Rectal smooth muscle tissue (tissue), 1 donor: ENCODE data around the gene VARS1.
"Not testable (repeated sequence)": the region's sequence is repeated elsewhere in the genome, so short reads cannot be mapped to it uniquely, and the experiment has no call there.

Source experiments
- H3K27ac ChIP-seq: one replicate; pipeline ENCODE4 v1.7.0; 2013; ENCODE audit warnings: low read depth, low read length, inconsistent platforms
- H3K27me3 ChIP-seq: one replicate; pipeline ENCODE4 v1.7.0; 2013; ENCODE audit warnings: low read length; ENCODE audit not compliant: control insufficient read depth, insufficient read depth
- H3K36me3 ChIP-seq: one replicate; pipeline ENCODE4 v1.7.0; 2013; ENCODE audit warnings: low read length; ENCODE audit not compliant: control insufficient read depth, insufficient read depth
- H3K4me1 ChIP-seq: one replicate; pipeline ENCODE4 v1.7.0; 2013; ENCODE audit warnings: low read length; ENCODE audit not compliant: control insufficient read depth, insufficient read depth
- H3K4me3 ChIP-seq: one replicate; pipeline ENCODE4 v1.7.0; 2013; ENCODE audit warnings: low read length
- H3K9ac ChIP-seq: one replicate; pipeline ENCODE4 v1.7.0; 2013; ENCODE audit warnings: low read length

VARS1 gene

GRCh38 chr6:31796993-31797385, 1.4 kb upstream of the VARS1 start:
- Histone ChIP-seq H3K27me3 (no peaks in the 10 kb centered on the region), H3K27ac (no peak overlapping the region), H3K36me3 (no peaks in the 10 kb centered on the region), H3K4me1 (peaks cover 8% of the 10 kb centered on the region), H3K4me3 (no peak overlapping the region), H3K9ac (no peak overlapping the region)

GRCh38 chr6:31794866-31795615, 511 bp downstream of the VARS1 start:
- Histone ChIP-seq H3K9ac (peak overlapping the region; percentile 87), H3K4me1 (peaks cover 8% of the 10 kb centered on the region), H3K4me3 (peak overlapping the region; percentile 99), H3K36me3 (peaks cover 3% of the 10 kb centered on the region), H3K27ac (peak overlapping the region; percentile 91), H3K27me3 (no peaks in the 10 kb centered on the region)

- peaks cover 8% of the 10 kb centered on the region for H3K4me1 ChIP-seq
Observed at GRCh38 chr6:31794294-31794865, 1.2 kb downstream of the VARS1 start.

GRCh38 chr6:31793927-31794245, 1.7 kb downstream of the VARS1 start:
- not testable (repeated sequence) for H3K4me3 ChIP-seq, H3K4me1 ChIP-seq, H3K27me3 ChIP-seq, H3K36me3 ChIP-seq, H3K9ac ChIP-seq
- peak overlapping the region; percentile 91 for H3K27ac ChIP-seq

More at GRCh38 chr6:31794294-31794865, 1.2 kb downstream of the VARS1 start:
- H3K9ac ChIP-seq, result peak overlapping the region; percentile 87
- H3K36me3 ChIP-seq, result peaks cover 5% of the 10 kb centered on the region
- H3K4me3 ChIP-seq, result peak overlapping the region; percentile 99
- no peaks in the 10 kb centered on the region for H3K27me3 ChIP-seq
- H3K27ac ChIP-seq, result peak overlapping the region; percentile 91

- Histone ChIP-seq H3K9ac (no peak overlapping the region), H3K27me3 (no peaks in the 10 kb centered on the region), H3K4me1 (peaks cover 8% of the 10 kb centered on the region), H3K36me3 (peaks cover 6% of the 10 kb centered on the region), H3K27ac (no peak overlapping the region), H3K4me3 (no peak overlapping the region)
Observed at GRCh38 chr6:31792761-31793171, 2.8 kb downstream of the VARS1 start.

- H3K27me3 ChIP-seq, result no peaks in the 10 kb centered on the region
- H3K4me1 ChIP-seq, result peaks cover 8% of the 10 kb centered on the region
- H3K9ac ChIP-seq, result no peak overlapping the region
- H3K36me3 ChIP-seq, result peaks cover 6% of the 10 kb centered on the region
- H3K4me3 ChIP-seq, result no peak overlapping the region
- no peak overlapping the region for H3K27ac ChIP-seq
Observed at GRCh38 chr6:31792090-31792374, 3.5 kb downstream of the VARS1 start.

- Histone ChIP-seq H3K9ac (no peak overlapping the region), H3K4me1 (peaks cover 8% of the 10 kb centered on the region), H3K27me3 (no peaks in the 10 kb centered on the region), H3K27ac (no peak overlapping the region), H3K36me3 (peaks cover 6% of the 10 kb centered on the region), H3K4me3 (no peak overlapping the region)
Observed at GRCh38 chr6:31791324-31792089, 4.0 kb downstream of the VARS1 start.

- H3K9ac ChIP-seq, result no peak overlapping the region
Observed at GRCh38 chr6:31785475-31785874, 10.1 kb downstream of the VARS1 start.

GRCh38 chr6:31784098-31784925, 11.2 kb downstream of the VARS1 start:
- H3K36me3 ChIP-seq, result peaks cover 37% of the 10 kb centered on the region
- no peaks in the 10 kb centered on the region for H3K4me1 ChIP-seq
- H3K27ac ChIP-seq, result no peak overlapping the region
- no peak overlapping the region for H3K9ac ChIP-seq
- no peaks in the 10 kb centered on the region for H3K27me3 ChIP-seq
- H3K4me3 ChIP-seq, result no peak overlapping the region

More at GRCh38 chr6:31785475-31785874, 10.1 kb downstream of the VARS1 start:
- Histone ChIP-seq H3K4me1 (no peaks in the 10 kb centered on the region), H3K27me3 (no peaks in the 10 kb centered on the region), H3K27ac (no peak overlapping the region), H3K4me3 (no peak overlapping the region), H3K36me3 (peaks cover 39% of the 10 kb centered on the region)

- Histone ChIP-seq H3K4me1 (no peaks in the 10 kb centered on the region), H3K4me3 (no peak overlapping the region), H3K27me3 (no peaks in the 10 kb centered on the region), H3K36me3 (peaks cover 40% of the 10 kb centered on the region), H3K27ac (no peak overlapping the region), H3K9ac (no peak overlapping the region)
Observed at GRCh38 chr6:31782126-31782855, 13.3 kb downstream of the VARS1 start.

- Histone ChIP-seq H3K4me3 (no peak overlapping the region), H3K4me1 (no peaks in the 10 kb centered on the region), H3K9ac (no peak overlapping the region), H3K36me3 (peaks cover 40% of the 10 kb centered on the region), H3K27ac (no peak overlapping the region), H3K27me3 (no peaks in the 10 kb centered on the region)
Observed at GRCh38 chr6:31781244-31782125, 14.1 kb downstream of the VARS1 start.
